Measurements from ENCODE around the gene PALM.
"Not testable (repeated sequence)": the region's sequence is repeated elsewhere in the genome, so short reads cannot be mapped to it uniquely, and the experiment has no call there.

The PALM gene

DNA sequence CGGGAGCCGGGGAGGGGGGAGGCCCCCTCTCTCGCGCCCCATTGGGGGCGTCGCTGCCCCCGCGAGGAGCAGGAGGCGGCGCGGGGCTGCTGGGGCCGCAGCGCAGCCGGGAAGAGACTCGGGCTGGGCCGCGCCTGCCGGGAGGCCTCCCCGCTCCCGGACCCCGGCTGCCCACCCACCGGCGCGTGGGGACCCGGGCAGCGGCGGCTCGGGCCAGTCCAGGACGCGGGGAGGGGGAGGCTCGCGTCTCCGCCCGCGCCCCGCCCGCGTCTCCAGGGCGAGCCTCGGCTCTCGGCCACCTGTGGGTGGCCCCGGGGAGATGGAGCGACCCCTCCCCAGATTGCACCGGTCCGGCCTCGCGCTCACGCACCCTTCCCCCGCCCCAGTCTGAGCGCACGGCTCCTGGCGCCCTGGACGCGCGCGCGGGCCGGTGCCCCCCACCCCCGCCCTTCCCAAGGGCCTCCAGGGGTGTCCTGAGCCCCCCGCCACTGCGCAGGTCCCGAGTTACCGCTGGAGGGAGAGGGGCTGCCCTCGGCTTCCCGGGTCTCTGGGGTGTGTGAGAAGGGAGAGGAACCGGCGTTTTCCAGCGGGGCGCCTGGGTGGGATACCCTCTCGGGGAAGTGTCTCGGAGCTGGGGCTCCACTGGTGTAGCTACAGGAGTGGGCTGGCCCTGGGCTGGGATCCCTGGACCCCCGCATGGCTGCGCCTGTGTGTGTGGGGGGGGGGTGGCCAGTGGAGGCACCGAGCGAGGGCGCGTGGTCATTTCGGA lies 645 bp downstream of the PALM start:
- no peak for DNase-seq (ENCODE audit: low read depth)

DNA sequence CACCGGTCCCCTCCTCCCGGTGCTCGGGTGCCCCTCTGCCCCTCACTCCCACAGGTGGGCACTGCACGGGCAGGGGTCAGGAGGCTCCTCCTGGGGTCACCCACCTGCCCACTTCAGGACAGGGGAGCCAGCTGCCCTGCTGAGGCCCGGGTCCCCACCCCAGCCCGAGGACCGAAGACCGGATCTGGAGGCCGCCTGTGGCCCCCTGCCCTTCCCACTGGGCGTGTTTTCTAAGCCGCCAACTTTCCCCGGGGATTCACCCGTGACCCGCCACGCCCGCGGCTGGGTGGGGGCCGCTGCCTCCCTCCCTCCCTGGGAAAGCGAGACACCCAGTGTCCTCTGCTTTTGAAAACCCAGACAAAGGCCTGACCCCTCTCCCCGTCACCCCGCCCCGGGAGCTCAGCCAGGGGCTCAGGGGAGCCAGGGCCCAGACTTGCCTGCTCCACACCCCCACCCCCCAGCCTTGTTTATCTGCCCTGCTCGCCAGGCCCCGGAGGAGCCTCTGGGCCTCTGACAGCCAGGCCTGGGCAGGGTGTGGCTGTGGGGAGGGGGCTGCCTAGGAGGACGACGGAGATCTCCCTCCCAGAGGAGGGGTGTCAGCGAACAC lies 1.3 kb downstream of the PALM start:
- no peak for DNase-seq (ENCODE audit: low read depth)

DNA sequence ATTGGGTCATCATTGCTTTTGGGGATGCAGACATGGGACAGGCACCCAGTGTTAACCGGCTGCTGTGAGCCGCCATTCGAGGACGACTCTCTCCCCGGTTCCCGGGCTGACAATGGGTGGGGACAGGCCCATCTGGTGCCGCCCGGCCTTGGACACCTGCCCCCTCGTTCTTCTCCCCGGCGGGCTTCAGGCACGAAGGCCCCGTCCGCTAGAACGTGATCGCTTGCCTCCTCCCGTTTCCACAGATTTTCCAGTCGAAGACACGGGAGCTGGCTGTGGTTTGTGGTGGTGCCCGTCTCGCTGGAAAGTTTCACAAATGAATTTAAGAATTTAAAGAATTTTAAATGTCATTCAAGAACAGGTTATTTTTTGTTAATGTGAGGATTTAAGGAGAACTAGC lies 2.0 kb downstream of the PALM start:
- no peak for DNase-seq (ENCODE audit: low read depth)

DNA sequence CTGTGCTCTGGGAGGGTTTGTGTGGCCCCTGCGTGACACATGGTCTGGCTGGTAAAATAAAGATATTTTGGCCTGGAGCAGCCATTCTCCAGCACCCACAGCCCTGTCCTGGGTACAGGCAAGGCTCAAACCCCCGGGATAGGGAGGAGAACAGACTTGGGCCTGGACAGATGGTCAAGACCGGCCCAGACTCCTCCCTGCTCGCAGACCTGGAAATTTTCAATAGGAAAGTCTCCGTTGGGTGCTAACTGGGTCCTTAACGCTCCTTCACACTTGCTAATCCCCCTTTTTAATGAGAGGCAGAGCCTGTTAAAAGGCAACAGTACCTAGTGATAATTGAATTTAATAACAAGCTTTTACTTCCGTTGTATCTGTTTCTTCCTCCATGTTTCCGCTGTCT lies 2.5 kb downstream of the PALM start:
- no peak for DNase-seq (ENCODE audit: low read depth)

DNA sequence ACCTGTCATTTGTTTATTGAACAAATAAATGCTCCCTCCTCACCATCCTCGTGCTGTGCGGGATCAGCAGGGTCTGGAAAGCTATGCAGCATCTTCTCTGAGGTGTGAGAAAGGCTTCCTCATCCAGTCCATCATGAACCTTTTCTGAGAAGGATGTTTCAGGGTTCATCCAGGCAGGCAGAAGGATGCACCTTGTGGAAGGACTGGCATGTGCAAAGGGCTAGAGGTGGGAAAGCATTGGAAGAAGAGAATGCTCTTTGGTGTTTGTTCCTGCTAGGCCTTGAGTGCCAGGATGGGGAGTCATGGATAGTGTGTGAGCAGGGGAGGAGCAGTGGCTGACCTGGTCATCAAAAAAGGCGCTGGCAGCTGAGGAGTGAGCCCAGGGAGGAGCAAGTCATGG lies 6.6 kb downstream of the PALM start:
- DNase-seq (ENCODE audit: low read depth) = no peak

DNA sequence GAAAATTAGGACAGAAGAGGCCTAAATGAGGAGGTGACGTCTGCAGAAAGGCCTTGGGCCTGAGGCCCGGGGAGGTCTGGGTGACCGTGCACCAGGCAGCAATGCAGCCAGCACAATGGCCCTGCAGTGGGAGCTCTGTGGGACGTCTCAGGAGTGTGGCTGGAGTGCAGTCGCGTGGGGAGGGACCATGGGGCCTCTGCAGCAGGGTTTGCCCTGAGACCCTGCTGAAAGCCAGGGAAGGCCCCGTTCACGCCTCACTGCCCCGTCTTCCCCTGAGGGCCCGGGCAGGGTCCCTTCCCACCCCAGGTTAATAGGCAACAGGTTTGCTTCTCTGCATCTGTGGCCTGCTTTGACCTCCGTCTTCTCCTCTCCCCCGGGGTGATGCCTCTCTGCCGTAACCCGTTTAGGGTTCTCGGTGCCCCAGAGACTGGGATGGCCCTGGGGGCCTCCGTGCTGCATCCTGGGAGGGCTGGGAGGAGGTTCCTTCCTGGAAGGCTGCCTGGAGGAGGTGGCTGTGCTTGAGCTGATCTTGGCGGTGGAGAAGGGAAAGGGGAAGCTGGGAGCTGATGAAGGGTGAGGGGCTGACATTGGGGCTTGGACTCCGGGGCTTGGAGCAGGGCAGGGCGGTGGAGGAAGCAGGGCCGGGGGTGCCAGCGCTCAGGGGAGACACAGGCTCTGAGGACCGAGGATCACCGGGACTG lies 9.7 kb downstream of the PALM start:
- DNase-seq (ENCODE audit: low read depth) = no peak

DNA sequence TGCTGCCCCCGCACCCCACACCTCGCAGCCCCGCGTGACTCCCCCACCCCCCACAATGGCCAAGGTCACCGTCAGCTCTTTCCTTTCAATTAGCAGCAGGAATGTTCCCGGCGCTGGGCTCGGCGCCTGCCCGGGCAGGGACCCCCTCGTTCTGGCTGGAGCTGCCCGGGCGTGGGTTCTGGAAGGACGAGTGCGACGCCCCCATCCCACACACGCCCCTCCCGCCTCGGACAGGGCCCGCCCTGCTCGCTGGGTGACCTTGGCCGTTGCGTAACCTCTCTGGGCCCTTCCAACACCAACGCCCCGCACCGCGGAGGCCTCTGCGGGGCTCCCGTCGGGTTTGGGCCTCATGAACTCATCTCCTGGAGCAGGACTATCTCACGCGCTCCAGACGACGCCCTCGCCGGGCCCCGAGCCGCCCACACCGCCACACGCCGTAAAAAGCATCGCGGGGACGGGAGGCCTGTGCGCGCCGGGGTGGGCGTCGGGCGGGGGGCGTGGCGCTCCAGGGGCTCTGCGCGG lies 10.3 kb downstream of the PALM start:
- DNase-seq (ENCODE audit: low read depth) = no peak

DNA sequence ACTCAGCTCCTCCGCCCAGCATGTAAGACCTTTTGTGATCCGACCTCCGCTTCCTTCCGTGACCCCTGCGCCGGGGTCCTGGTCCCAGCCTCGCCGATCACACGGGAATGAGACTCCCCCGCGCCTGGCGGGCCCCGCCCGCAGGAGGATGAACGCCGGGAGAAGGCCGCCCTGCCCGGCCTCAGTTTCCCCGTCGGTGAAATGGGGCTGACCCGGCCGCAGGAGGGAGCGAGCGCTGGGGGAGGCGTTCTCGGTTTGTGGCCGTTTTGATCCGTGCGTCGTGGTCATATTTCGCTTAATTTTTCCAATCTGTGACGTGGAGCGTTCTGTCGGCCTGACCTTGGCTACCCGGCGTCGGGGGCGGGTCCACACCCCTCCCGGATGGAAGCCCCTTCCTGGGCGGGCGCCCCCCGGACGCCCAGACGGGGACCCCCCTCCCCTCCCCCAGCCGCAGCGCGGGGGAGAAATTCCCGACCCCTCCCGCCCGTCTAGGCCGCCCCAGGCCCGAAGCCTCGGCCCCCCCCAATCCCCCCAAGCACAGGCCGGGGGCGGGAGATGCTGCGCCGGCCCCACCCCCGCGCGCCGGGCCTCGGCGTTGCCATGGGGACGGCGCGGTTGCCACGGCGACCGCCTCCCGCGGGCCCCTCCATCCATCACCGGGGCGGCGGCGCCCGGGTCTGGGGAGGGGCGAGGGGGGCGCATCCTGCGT lies 11.1 kb downstream of the PALM start:
- no peak for DNase-seq (ENCODE audit: low read depth)

DNA sequence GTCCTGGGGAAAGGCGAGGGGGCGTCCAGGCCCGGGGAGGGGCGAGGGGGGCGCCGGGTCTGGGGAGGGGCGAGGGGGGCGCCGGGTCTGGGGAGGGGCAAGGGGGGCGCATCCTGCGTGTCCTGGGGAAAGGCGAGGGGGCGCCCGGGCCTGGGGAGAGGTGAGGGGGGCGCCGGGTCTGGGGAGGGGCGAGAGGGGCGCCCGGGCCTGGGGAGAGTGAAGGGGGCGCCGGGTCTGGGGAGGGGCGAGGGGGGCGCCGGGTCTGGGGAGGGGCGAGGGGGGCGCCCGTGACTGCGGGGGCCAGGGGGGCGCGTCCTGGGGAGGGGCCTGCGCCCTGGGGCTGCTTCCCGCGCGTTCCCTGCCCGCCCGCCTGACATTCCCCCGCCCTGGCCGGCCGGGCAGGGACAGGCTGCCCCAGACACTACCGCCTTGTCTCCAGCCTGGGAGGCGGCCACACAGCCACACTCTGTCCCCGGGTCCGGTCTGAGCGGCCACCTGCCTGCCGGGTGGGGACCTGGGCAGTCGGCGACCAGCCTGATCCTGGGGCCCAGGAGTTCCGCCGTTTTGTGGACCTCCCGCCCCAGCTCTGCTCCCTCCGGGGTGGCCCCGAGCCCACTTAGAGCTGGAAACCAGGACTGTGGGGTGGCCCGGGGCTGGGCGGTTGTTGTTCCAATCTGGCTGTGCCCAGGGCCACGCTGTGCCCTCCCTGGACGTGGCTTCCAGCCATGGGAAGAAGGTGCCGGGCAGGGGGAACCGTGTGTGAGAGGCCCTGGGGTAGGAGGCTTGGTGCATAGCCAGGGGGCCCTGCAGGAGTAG lies 11.8 kb downstream of the PALM start:
- DNase-seq (ENCODE audit: low read depth) = no peak

DNA sequence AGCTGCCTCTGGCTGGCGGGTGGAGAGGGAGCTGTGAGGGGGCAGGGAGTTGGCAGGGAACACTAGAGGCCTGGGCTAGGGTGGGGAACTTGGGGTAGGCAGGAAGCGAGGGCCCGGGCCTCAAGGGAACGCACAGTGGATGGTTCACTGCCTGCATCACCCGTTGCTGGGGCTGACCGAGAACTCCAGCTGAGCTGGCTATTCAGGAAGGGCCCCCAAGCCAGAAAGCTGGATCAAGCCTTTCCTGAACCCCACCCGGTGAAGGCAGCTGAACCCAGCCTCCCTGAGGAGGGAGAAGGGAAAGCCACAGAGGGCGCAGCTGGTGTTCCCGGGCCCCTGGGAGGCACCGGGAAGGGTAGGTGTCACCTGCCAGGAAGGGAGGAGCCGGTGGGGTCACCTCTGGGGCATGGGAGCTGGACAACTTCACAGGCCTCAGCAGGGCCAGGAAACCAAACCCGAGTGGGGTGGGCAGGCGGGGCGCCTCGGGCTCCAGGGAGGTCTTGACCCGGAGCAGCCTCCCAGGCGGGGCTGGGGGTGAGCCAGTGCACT lies 13.9 kb downstream of the PALM start:
- DNase-seq (ENCODE audit: low read depth) = no peak

DNA sequence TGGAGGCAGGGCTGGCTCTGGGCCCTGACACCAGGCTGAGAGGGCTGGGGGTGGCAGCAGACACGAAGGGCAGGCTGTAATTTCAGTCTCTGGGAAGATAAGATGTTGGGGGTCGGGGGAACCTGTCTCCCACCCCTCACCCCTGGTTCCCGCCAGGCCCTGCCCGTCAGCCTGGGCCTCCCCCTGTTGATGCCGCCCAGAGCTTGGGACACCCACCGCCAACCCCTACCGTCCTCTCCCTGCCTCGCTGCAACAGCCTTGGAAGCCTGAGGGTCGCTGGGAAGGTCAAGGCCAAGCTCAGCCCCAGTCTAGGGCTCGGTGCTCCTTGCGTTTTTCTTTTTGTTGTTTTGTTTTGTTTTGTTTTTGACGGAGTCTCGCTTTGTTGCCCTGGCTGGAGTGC lies 14.5 kb downstream of the PALM start:
- DNase-seq (ENCODE audit: low read depth) = no peak

DNA sequence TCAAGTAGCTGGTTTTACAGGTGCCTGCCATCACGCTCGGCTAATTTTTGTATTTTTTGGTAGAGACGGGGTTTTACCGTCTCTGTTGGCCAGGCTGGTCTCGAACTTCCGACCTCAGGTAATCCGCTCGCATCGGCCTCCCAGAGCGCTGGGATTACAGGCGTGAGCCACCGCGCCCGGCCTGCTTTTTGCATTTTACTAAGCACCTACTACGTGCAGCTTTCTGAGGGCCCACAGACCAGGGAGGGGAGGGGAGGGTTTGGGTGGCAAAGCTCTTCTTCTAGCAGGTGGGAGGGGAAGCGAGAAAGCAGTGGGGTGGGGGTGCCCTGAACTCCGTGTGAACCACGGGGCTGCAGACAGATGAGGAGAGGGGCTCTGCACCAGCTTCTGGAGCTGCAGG lies 15.0 kb downstream of the PALM start:
- DNase-seq (ENCODE audit: low read depth) = no peak

DNA sequence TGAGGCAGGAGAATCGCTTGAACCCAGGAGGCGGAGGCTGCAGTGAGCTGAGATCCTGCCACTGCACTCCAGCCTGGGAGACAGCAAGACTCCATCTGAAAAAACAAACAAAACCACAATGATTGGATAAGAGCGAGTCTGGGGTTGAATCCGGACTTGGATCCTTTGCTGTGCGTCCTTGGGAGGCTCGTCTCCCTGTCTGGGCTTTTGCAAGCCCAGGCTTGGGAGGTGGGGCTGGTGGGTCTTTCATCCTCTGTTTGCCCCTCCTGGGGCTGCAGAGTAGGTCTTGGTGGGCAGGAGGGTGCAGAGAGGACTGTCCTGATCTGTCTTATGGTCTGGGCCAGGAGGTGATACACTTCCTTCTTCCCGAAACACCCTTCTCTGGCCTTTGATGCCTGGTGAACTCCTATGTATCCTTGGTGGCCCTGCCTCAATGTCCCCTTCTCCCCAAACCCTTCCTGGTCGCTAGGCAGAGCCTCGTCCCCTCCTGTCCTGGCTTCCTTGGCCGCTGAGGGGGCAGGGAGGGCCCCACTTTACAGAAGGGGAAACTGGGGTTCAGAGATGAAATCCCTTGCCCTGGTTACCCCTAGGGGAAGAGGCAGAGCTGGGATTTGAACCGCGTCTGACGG lies 16.8 kb downstream of the PALM start:
- no peak for DNase-seq (ENCODE audit: low read depth)

DNA sequence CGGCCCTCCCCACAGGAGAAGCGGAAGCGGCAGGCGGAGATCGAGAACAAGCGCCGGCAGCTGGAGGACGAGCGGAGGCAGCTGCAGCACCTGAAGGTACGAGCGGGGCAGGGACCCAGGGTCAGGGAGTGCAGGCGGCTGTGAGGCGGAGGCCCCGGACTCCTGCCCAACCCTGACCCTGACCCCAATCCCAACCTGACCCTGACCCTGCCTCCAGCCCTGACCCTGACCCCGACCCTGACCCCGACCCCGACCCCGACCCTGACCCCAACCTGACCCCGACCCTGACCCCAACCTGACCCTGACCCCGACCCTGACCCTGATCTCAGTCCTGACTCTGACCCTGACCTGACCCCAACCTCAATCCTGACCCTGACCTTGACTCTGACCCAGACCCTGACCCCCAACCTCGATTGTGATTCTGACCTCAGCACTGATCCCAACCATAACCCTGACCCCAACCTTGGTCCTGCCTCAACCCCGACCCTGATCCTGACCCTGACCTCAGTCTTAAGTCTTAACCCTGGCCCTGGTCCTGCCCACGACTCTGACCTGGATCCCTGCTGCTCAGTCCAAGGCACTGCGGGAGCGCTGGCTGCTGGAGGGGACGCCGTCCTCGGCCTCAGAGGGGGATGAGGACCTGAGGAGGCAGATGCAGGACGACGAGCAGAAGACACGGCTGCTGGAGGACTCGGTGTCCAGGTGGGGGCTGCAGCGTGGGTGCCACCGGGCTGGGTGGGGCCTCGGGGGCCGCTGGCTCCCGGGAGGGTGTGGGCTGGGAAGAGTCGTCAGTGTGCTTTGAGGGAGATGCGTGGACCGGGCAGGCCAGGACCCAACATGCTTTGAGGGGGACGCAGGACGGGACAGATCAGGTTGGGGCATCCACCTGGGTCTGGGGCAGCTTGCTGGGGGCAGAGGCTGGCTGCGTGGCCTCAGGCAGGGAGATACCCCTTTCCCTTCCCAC lies 18.5 kb downstream of the PALM start:
- no peak for DNase-seq (ENCODE audit: low read depth)

DNA sequence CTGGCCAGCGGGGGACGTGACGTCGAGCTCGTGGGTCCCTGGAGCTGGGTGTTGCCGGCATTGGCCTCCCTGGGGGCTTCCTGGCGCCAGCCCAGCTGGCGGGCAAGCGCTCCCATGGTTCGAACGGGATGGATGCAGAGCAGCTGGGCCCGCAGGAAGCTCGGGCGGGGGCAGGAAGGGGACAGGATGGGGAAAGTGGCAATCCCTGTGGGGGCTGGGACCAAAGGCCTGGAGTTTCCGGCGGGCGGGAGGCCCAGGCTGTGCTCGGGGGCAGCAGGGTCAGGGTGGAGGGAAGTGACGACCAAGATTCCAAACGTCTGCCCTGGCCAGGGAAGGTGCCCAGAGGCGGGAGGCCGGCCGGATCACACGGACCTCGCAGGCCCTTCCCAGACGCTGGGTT lies 19.3 kb downstream of the PALM start:
- no peak for DNase-seq (ENCODE audit: low read depth)

DNA sequence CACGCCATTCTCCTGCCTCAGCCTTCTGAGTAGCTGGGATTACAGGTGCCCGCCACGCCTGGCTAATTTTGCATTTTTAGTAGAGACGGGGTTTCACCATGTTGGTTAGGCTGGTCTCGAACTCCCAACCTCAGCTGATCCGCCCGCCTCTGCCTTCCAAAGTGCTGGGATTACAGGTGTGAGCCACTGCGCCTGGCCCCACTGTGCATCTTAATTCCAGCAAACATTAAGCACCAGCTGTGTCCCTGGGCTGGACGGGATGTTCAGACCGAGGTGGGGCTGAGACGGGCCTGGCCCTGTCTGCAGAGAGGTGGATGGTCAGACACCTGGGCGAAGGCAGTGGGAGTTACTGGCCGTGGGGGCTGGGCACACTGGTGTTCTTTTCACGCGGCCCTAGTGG lies 20.8 kb downstream of the PALM start:
- DNase-seq (ENCODE audit: low read depth) = not testable (repeated sequence)

DNA sequence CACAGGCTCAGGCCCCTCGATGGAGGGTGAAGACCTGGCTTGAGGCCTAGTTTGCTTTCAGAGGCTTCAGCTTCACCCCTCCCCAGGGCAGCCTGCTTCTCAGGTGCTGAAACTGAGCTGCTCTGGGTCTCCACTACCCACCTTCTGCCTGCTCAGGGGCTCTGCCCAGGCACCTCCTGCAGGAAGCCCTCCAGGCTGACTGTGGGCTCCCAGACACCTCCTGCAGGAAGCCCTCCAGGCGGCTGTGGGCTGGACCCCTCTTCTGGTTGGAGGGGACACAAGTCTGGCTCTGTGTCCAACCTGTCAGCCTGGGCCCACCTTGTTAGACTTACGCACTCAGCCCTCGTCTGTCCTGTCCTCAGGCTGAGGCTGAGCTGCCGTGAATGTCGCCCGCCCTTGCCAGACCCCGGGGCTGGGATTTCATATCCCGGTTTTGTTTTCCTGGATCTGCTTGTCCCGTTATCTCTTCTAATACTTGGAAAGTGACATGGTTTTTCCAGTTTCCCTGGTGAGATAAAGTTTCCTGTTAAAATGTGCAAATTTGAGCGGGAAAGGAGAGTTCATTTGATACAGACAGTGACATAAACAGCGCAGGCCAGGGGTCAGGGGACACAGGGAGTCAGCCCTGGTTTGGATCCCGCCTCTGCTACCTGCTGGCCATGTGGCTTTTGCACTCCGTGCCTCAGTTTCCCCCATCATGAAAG lies 21.4 kb downstream of the PALM start:
- no peak for DNase-seq (ENCODE audit: low read depth)

DNA sequence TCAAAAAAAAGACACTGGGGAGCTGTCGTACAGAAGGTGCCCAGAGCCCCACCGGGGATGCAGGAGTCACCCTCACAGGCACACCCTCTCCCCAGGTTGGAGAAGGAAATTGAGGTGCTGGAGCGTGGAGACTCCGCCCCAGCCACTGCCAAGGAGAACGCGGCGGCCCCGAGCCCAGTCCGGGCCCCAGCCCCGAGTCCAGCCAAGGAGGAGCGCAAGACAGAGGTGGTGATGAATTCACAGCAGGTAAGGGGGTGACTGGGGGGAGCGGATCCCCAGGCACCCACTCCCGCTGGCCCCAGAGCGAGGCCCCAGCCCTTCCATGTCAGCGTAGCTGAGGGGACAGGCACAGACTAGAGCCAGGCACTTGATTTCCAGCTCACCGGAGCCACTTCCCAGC lies 22.3 kb downstream of the PALM start:
- DNase-seq (ENCODE audit: low read depth) = no peak
